ENCODE results near the gene ANKRD45. TPM values are rescaled to one million over a fixed set of nuclear protein-coding genes. Genes with fewer than 3 reads are reported as not detected.

Gene ANKRD45
- total and polyA plus RNA-seq, 2 of the 13 experiments (the other 11 are each of a cell fraction or from before 2014, with no cell fraction given), result not detected

DNA sequence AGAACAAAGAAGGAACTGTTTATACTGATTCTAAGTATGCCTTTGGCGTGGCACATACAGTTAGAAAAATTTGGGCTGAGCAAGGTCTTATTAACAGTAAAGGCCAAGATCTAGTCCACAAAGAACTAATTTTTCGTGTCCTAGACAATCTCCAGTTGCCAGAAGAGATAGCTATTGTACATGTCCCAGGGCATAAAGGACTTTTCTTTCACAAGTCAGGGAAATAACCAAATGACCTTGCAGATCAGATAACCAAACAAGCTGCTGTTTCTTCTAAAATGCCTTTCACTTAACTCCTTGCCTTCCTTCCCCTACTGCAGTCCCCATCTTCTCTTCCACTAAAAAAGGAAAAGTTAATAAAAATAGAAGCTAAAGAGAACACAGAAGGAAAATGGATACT is 30.5 kb downstream of the ANKRD45 start:
- 3% methylated on average over 2 of the region's 2 CpGs for WGBS (ENCODE audit: low lambda C conversion rate)
- Histone ChIP-seq H3K27ac (ENCODE audit: extremely low read length, insufficient read depth, low read length) (no peak overlapping the region), H3K9me3 (ENCODE audit: low read length) (peaks cover 9% of the 10 kb centered on the region; the same call in 1 of the 2 replicates), H3K9ac (ENCODE audit: insufficient read depth, low read depth, low read length) (no peak overlapping the region), H3K36me3 (replicated peaks in 1 of 2; ENCODE audit: control insufficient read depth in 1 of 2, insufficient read depth in 2 of 2, low read length in 2 of 2) (no peaks in the 10 kb centered on the region), H2AFZ (ENCODE audit: low read length) (no peak overlapping the region), H4K20me1 (ENCODE audit: insufficient read depth, low read length) (no peaks in the 10 kb centered on the region), H3K27me3 (ENCODE audit: control insufficient read depth in 1 of 2, insufficient read depth in 2 of 2, low read length in 2 of 2) (no peaks in the 10 kb centered on the region), H3K4me1 (ENCODE audit: insufficient read depth, low read length) (peaks cover 13% of the 10 kb centered on the region), H3K79me2 (ENCODE audit: insufficient read depth, low read length) (no peaks in the 10 kb centered on the region), H3K4me3 (replicated peaks in 1 of 3; ENCODE audit: insufficient read depth in 1 of 3, low read depth in 2 of 3, low read length in 3 of 3) (no peak overlapping the region), H3K4me2 (ENCODE audit: low read depth, low read length) (no peak overlapping the region)
- intact Hi-C loops (cut with micrococcal nuclease; ENCODE audit: unreplicated experiment), result no loop called here
- DNase-seq (ENCODE audit: low spot score) (no peak), ATAC-seq (no peak), FAIRE-seq (no peak)
- no peak for TF ChIP-seq HNF4A (CRISPR knock-in tag; IDR thresholded peaks at IDR 0.05)
- TF ChIP-seq SOX13 (IDR thresholded peaks at IDR 0.05), result no peak
- peak in 1 of 2 experiments; percentile 9; a peak in 1 of 4 replicates for TF ChIP-seq SOX13 (CRISPR knock-in tag; conservative IDR thresholded peaks at IDR 0.05 in 1 of 2, IDR thresholded peaks at IDR 0.05 in 1 of 2)
- TF ChIP-seq ZNF468 (CRISPR knock-in tag; IDR thresholded peaks at IDR 0.05), result no peak
- peak; percentile 55; the same call in 1 of the 2 replicates for TF ChIP-seq ZNF652 (CRISPR knock-in tag; IDR thresholded peaks at IDR 0.05; ENCODE audit: borderline replicate concordance, low read depth)
- TF ChIP-seq ZNF598 (CRISPR knock-in tag; IDR thresholded peaks at IDR 0.05; ENCODE audit: borderline replicate concordance), result no peak
- BruUV-seq (replicated peaks), result no TSS peak
- in situ Hi-C loops (cut with HindIII; ENCODE audit: extremely low pct_ligation_motif_present, low pct_unique_long_range_greater_than_20kb), result no loop called here
- ChIA-PET POLR2A (no interaction called here), CTCF (ENCODE audit: low intra/inter-chr PET ratio, low total read pairs) (no interaction called here)

DNA sequence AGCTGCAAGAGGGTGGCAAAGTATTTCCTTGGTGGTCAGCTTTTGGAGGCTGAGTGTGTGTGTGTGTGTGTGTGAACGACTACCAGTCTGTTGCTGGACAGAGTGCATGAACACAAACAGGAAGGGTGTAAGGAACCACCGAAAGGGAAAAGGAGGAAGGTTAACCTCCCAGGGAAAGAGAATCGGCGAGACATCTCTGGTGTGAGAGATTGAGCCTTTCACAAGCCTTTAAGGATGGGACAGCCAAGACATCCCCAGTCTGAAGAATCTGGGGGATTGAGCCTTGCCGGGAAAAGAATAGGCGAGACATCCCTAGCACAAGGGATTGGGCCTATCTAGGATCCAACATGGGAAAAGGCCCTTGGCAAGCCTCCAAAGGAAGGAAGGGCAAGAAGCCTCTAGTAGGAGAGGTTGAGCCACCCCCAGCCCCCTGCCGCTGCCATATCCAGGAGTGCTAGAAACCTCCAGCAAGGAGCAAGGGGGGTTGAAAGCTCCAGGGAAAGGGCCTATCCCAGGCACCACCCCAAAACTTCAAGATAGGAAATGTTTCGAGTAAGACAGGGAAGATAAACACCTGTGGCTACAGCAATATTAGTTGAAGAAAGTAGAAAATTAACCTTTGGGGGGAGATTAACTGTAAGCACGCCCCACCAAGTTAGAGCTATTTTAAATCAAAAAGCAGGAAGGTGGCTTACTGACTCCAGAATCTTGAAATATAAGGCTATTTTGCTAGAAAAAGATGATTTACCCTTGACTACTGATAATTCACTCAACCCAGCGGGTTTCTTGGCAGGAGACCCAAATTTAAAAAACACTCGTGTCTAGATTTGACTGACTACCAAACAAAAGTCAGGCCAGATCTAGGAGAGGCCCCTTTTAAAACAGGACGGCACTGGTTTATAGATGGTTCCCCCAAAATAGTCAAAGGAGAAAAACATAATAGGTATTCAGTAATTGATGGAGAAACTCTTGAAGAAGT is 31.3 kb downstream of the ANKRD45 start:
- Histone ChIP-seq H3K27ac (ENCODE audit: extremely low read length, insufficient read depth, low read length) (no peak overlapping the region), H3K36me3 (replicated peaks in 1 of 2; ENCODE audit: control insufficient read depth in 1 of 2, insufficient read depth in 2 of 2, low read length in 2 of 2) (no peaks in the 10 kb centered on the region), H4K20me1 (ENCODE audit: insufficient read depth, low read length) (no peaks in the 10 kb centered on the region), H3K27me3 (ENCODE audit: control insufficient read depth in 1 of 2, insufficient read depth in 2 of 2, low read length in 2 of 2) (no peaks in the 10 kb centered on the region), H2AFZ (ENCODE audit: low read length) (no peak overlapping the region), H3K9ac (ENCODE audit: insufficient read depth, low read depth, low read length) (no peak overlapping the region), H3K9me3 (ENCODE audit: low read length) (peaks cover 9% of the 10 kb centered on the region; the same call in 1 of the 2 replicates), H3K4me2 (ENCODE audit: low read depth, low read length) (no peak overlapping the region), H3K79me2 (ENCODE audit: insufficient read depth, low read length) (no peaks in the 10 kb centered on the region), H3K4me3 (replicated peaks in 1 of 3; ENCODE audit: insufficient read depth in 1 of 3, low read depth in 2 of 3, low read length in 3 of 3) (no peak overlapping the region), H3K4me1 (ENCODE audit: insufficient read depth, low read length) (peaks cover 13% of the 10 kb centered on the region)
- FAIRE-seq (no peak), ATAC-seq (no peak), DNase-seq (ENCODE audit: low spot score) (no peak)
- BruUV-seq (replicated peaks), result TSS peak; percentile 67
- CTCF ChIA-PET (ENCODE audit: low intra/inter-chr PET ratio, low total read pairs), result no interaction called here
- 32% methylated on average over 12 of the region's 12 CpGs for WGBS (ENCODE audit: low lambda C conversion rate)
- POLR2A ChIA-PET, result no interaction called here
- in situ Hi-C loops (cut with HindIII; ENCODE audit: extremely low pct_ligation_motif_present, low pct_unique_long_range_greater_than_20kb) (no loop called here), intact Hi-C loops (cut with micrococcal nuclease; ENCODE audit: unreplicated experiment) (no loop called here)
- TF ChIP-seq ZSCAN31 (CRISPR knock-in tag; IDR thresholded peaks at IDR 0.05; ENCODE audit: low read depth) (no peak), TOE1 (CRISPR knock-in tag; IDR thresholded peaks at IDR 0.05) (no peak), MXD4 (CRISPR knock-in tag; IDR thresholded peaks at IDR 0.05) (no peak)
- TF ChIP-seq, protein P1, sequence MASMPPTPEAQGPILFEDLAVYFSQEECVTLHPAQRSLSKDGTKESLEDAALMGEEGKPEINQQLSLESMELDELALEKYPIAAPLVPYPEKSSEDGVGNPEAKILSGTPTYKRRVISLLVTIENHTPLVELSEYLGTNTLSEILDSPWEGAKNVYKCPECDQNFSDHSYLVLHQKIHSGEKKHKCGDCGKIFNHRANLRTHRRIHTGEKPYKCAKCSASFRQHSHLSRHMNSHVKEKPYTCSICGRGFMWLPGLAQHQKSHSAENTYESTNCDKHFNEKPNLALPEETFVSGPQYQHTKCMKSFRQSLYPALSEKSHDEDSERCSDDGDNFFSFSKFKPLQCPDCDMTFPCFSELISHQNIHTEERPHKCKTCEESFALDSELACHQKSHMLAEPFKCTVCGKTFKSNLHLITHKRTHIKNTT (CRISPR knock-in tag; IDR thresholded peaks at IDR 0.05), result no peak
- TF ChIP-seq, protein P2, sequence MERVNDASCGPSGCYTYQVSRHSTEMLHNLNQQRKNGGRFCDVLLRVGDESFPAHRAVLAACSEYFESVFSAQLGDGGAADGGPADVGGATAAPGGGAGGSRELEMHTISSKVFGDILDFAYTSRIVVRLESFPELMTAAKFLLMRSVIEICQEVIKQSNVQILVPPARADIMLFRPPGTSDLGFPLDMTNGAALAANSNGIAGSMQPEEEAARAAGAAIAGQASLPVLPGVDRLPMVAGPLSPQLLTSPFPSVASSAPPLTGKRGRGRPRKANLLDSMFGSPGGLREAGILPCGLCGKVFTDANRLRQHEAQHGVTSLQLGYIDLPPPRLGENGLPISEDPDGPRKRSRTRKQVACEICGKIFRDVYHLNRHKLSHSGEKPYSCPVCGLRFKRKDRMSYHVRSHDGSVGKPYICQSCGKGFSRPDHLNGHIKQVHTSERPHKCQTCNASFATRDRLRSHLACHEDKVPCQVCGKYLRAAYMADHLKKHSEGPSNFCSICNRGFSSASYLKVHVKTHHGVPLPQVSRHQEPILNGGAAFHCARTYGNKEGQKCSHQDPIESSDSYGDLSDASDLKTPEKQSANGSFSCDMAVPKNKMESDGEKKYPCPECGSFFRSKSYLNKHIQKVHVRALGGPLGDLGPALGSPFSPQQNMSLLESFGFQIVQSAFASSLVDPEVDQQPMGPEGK (CRISPR knock-in tag; IDR thresholded peaks at IDR 0.05), result no peak
